H1 (cell line): ENCODE measurements around the gene CIPC. TPM values are rescaled to one million over a fixed set of nuclear protein-coding genes. Genes with fewer than 3 reads are reported as not detected.

Experiments
- ASH2L ChIP-seq: fragments of 200-600, 300-600 bp; sonication (generic); IDR thresholded peaks from one replicate; pipeline ENCODE4 v1.7.1; 2017; ENCODE audit warnings: low read length
- BCL11A ChIP-seq, 2 experiments: IDR thresholded peaks; one replicate each; pipeline ENCODE4 v1.6.1; 2011; ENCODE audit warnings: low read depth in 2 of 2, low read length in 2 of 2, mild to moderate bottlenecking in 2 of 2
- BRCA1 ChIP-seq: IDR thresholded peaks from 2 replicates; pipeline ENCODE4 v1.6.1; 2012; ENCODE audit warnings: low read depth, low read length, improper control_type of control experiment
- CEBPB ChIP-seq: IDR thresholded peaks from 2 replicates; pipeline ENCODE4 v1.6.1; 2012; ENCODE audit warnings: low read depth, low read length
- CHD2 ChIP-seq: IDR thresholded peaks from 2 replicates; pipeline ENCODE4 v1.6.1; 2012; ENCODE audit warnings: low read length, improper control_type of control experiment
- CREB1 ChIP-seq: IDR thresholded peaks from 2 replicates; pipeline ENCODE4 v1.6.1; 2012; ENCODE audit warnings: inconsistent platforms
- CTBP2 ChIP-seq: IDR thresholded peaks from 2 replicates; pipeline ENCODE4 v1.7.0; 2011; ENCODE audit warnings: borderline replicate concordance, mild to moderate bottlenecking, moderate library complexity, mixed read lengths, low read length; ENCODE audit not compliant: insufficient read depth, insufficient read length
- EGR1 ChIP-seq: IDR thresholded peaks from 2 replicates; pipeline ENCODE4 v1.6.1; 2011; ENCODE audit warnings: low read depth, low read length, borderline replicate concordance
- FOSL1 ChIP-seq: IDR thresholded peaks from 2 replicates; pipeline ENCODE4 v1.6.1; 2011; ENCODE audit warnings: mild to moderate bottlenecking, low read depth, low read length, moderate library complexity; ENCODE audit not compliant: insufficient read depth
- KDM4A ChIP-seq: IDR thresholded peaks from one replicate; pipeline ENCODE4 v1.7.1; 2012; ENCODE audit warnings: low read depth, mild to moderate bottlenecking, moderate library complexity, low read length, inconsistent platforms; ENCODE audit not compliant: severe bottlenecking
- NANOG ChIP-seq: IDR thresholded peaks from 2 replicates; pipeline ENCODE4 v1.6.1; 2011; ENCODE audit warnings: low read length, low read depth, mild to moderate bottlenecking, inconsistent platforms; ENCODE audit not compliant: insufficient read depth, poor library complexity, severe bottlenecking
- SIN3A ChIP-seq, 2 experiments: IDR thresholded peaks in 1 of 2; conservative IDR thresholded peaks in 1 of 2; 2 replicates each; pipeline ENCODE4 v1.6.1; 2011 to 2012; ENCODE audit warnings: low read length in 2 of 2, improper control_type of control experiment in 1 of 2, low read depth in 1 of 2, mild to moderate bottlenecking in 1 of 2
- SIRT6 ChIP-seq: IDR thresholded peaks from one replicate; pipeline ENCODE4 v1.7.1; 2012; ENCODE audit warnings: low read length, inconsistent platforms
- SP2 ChIP-seq: IDR thresholded peaks from 2 replicates; pipeline ENCODE4 v1.6.1; 2012; ENCODE audit warnings: mild to moderate bottlenecking, low read length, inconsistent platforms
- SRF ChIP-seq: IDR thresholded peaks from 2 replicates; pipeline ENCODE4 v1.6.1; 2011; ENCODE audit warnings: mild to moderate bottlenecking, low read depth, low read length, moderate library complexity
- SUZ12 ChIP-seq: fragments of 200-600 bp; sonication (generic); IDR thresholded peaks from 2 replicates; pipeline ENCODE4 v1.6.1; 2012; ENCODE audit warnings: mild to moderate bottlenecking, inconsistent platforms, low read length, moderate library complexity, mixed read lengths
- TAF7 ChIP-seq: optimal IDR thresholded peaks from 2 replicates; pipeline ENCODE3; 2011; ENCODE audit warnings: low read depth, mild to moderate bottlenecking, inconsistent platforms, low read length, moderate library complexity, borderline replicate concordance
- TBP ChIP-seq: IDR thresholded peaks from 2 replicates; pipeline ENCODE4 v1.6.1; 2011; ENCODE audit warnings: low read depth, low read length, improper control_type of control experiment
- TEAD4 ChIP-seq: IDR thresholded peaks from 2 replicates; pipeline ENCODE4 v1.6.1; 2012; ENCODE audit warnings: low read depth, low read length, inconsistent platforms, mixed read lengths
- ZNF274 ChIP-seq: IDR thresholded peaks from 2 replicates; pipeline ENCODE4 v1.7.0; 2012; ENCODE audit warnings: low read length, borderline replicate concordance; ENCODE audit errors: extremely low read depth
- polyA plus RNA-seq, 7 experiments: library from polyadenylated mRNA; depleted of rRNA in 3 of 7; stranded (reverse) in 5 of 7; unstranded in 2 of 7; fragments of >200 nt in 5 of 7; fragments of 200-250 nt in 2 of 7; gene quantifications; 1 replicate in 5 of 7; 2 replicates in 1 of 7; 4 replicates in 1 of 7; pipeline versions ENCODE4 v1.2.1 to v1.2.3, GENCODE V29; 2011 to 2013; ENCODE audit warnings: missing spikeins in 2 of 7, mixed read lengths in 2 of 7
- total RNA-seq: library from RNA; stranded (reverse); fragmentation: NEBNext Ultra II Directional; extraction: Animal tissue kit (Norgen Biotek cat#: 25700); gene quantifications from 2 replicates; pipeline ENCODE4 v1.2.1, GENCODE V29; 2021
- TF ChIP-seq, protein P1 (sequence below), 3 experiments: IDR thresholded peaks; 1 replicate in 2 of 3; 2 replicates in 1 of 3; pipeline versions ENCODE4 v1.5.1 to v1.6.1; 2011; ENCODE audit warnings: low read length in 3 of 3, mild to moderate bottlenecking in 3 of 3, inconsistent platforms in 2 of 3, low read depth in 1 of 3, moderate library complexity in 1 of 3; ENCODE audit not compliant: insufficient read depth in 1 of 3; ENCODE audit errors: control extremely low read depth in 1 of 3
- TF ChIP-seq, protein P2 (sequence below): IDR thresholded peaks from 2 replicates; pipeline ENCODE4 v1.6.1; 2012; ENCODE audit warnings: inconsistent platforms

Gene CIPC
- total and polyA plus RNA-seq, 2 of the 8 experiments (the other 6 are each of a cell fraction or from before 2014, with no cell fraction given): 13.9 to 32.7 TPM

DNA sequence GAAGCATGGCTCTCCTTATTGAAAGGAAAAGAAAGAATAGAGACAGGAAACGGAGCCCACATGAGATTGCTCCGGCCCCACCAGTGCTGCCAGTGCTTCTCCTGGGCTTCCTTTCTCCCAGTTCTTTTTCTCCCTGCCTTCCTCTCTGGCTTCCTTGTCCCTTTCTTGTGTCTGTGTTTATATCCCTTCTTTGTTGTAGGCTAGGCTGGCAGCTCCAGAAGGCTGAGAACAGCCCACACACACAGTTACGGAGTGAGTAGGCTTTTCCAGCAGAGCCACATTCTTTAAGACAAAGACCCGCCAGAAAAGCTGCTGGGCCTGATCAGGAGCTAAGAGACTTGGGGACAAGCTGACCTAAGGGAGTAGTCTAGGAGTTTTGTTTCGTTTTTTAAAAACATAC, 13.0 kb downstream of the CIPC start (continued):
- TF ChIP-seq CEBPB (no peak), ASH2L (peak; percentile 96), BRCA1 (no peak), TEAD4 (peak; percentile 44; the same call in 1 of the 2 replicates), FOSL1 (no peak), BCL11A (IDR thresholded peaks at IDR 0.05; ENCODE audit: low read depth in 2 of 2, low read length in 2 of 2) (peak in 1 of 2 experiments; percentile 40), CHD2 (peak; percentile 56; the same call in 1 of the 2 replicates), SIRT6 (no peak), SRF (no peak), SUZ12 (no peak), KDM4A (no peak), CTBP2 (peak; percentile 45), SP2 (no peak), SIN3A (conservative IDR thresholded peaks at IDR 0.05 in 1 of 2, IDR thresholded peaks at IDR 0.05 in 1 of 2; ENCODE audit: low read depth in 1 of 2, low read length in 2 of 2) (0 out of 4 replicates have a peak, but pooled peaks of 1 of the 2 experiments have one; percentile 30), NANOG (no peak), TAF7 (peak; percentile 32), ZNF274 (no peak), EGR1 (0 out of 2 replicates have a peak, but pooled peaks have one; percentile 35), TBP (peak; percentile 56; the same call in 1 of the 2 replicates), CREB1 (no peak)
- TF ChIP-seq, protein P1, sequence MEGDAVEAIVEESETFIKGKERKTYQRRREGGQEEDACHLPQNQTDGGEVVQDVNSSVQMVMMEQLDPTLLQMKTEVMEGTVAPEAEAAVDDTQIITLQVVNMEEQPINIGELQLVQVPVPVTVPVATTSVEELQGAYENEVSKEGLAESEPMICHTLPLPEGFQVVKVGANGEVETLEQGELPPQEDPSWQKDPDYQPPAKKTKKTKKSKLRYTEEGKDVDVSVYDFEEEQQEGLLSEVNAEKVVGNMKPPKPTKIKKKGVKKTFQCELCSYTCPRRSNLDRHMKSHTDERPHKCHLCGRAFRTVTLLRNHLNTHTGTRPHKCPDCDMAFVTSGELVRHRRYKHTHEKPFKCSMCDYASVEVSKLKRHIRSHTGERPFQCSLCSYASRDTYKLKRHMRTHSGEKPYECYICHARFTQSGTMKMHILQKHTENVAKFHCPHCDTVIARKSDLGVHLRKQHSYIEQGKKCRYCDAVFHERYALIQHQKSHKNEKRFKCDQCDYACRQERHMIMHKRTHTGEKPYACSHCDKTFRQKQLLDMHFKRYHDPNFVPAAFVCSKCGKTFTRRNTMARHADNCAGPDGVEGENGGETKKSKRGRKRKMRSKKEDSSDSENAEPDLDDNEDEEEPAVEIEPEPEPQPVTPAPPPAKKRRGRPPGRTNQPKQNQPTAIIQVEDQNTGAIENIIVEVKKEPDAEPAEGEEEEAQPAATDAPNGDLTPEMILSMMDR (IDR thresholded peaks at IDR 0.05; ENCODE audit: control extremely low read depth in 1 of 3, insufficient read depth in 1 of 3, low read depth in 1 of 3, low read length in 3 of 3): no peak
- TF ChIP-seq, protein P2, sequence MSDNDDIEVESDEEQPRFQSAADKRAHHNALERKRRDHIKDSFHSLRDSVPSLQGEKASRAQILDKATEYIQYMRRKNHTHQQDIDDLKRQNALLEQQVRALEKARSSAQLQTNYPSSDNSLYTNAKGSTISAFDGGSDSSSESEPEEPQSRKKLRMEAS: no peak
